Muscle of arm (tissue), 12 donors: ENCODE results near the gene ASMTL. TPM values are rescaled to one million over a fixed set of nuclear protein-coding genes. Genes with fewer than 3 reads are reported as not detected.
"Not testable (repeated sequence)": the region's sequence is repeated elsewhere in the genome, so short reads cannot be mapped to it uniquely, and the experiment has no call there.

Source experiments
- DNase-seq: peaks from one replicate; pipeline ENCODE4 v3.0.0-alpha.2; 2013
- polyA plus RNA-seq, 12 donors: library from polyadenylated mRNA; unstranded; fragments of 120-200 nt; gene quantifications; one replicate each; pipeline ENCODE4 v1.2.1, GENCODE V29; 2013; ENCODE audit not compliant: insufficient read length in 12 of 12

ASMTL gene
- polyA plus RNA-seq, 12 donors, result 15.5 to 27.7 (median 20.0) TPM; not detected in 1

- no peak for DNase-seq
Measured at GRCh38 chrX:1390621-1391369, 61.9 kb downstream of the ASMTL start.

- DNase-seq, result no peak
Measured at GRCh38 chrX:1389993-1390285, 62.8 kb downstream of the ASMTL start.

- DNase-seq, result no peak
Measured at GRCh38 chrX:1389181-1389992, 63.3 kb downstream of the ASMTL start.

GRCh38 chrX:1388651-1389050 is 64.1 kb downstream of the ASMTL start:
- DNase-seq, result no peak

GRCh38 chrX:1387141-1387776 is 65.5 kb downstream of the ASMTL start:
- no peak for DNase-seq

- no peak for DNase-seq
Measured at GRCh38 chrX:1386338-1387127, 66.2 kb downstream of the ASMTL start.

GRCh38 chrX:1385253-1386223 is 67.2 kb downstream of the ASMTL start:
- DNase-seq, result no peak

GRCh38 chrX:1384658-1385252 is 68.0 kb downstream of the ASMTL start:
- no peak for DNase-seq

- no peak for DNase-seq
Measured at GRCh38 chrX:1380672-1381233, 72.0 kb downstream of the ASMTL start.

GRCh38 chrX:1378306-1378759 is 74.4 kb downstream of the ASMTL start:
- DNase-seq, result no peak

- DNase-seq, result no peak
Measured at GRCh38 chrX:1368385-1368698, 84.4 kb downstream of the ASMTL start.

- not testable (repeated sequence) for DNase-seq
Measured at GRCh38 chrX:1366363-1366762, 86.3 kb downstream of the ASMTL start.

- no peak for DNase-seq
Measured at GRCh38 chrX:1361910-1362309, 90.8 kb downstream of the ASMTL start.

GRCh38 chrX:1361275-1361674 is 91.4 kb downstream of the ASMTL start:
- DNase-seq, result no peak

GRCh38 chrX:1360171-1360570 is 92.5 kb downstream of the ASMTL start:
- DNase-seq, result no peak

- DNase-seq, result no peak
Measured at GRCh38 chrX:1359477-1359873, 93.2 kb downstream of the ASMTL start.

- DNase-seq, result no peak
Measured at GRCh38 chrX:1358793-1359476, 93.8 kb downstream of the ASMTL start.

- no peak for DNase-seq
Measured at GRCh38 chrX:1357993-1358392, 94.7 kb downstream of the ASMTL start.
